SK-N-MC (cell line): ENCODE data around the gene CDHR5.

Experiments
- DNase-seq: peaks from one replicate; pipeline ENCODE4 v3.0.0-alpha.2; 2011; ENCODE audit warnings: low read depth, low spot score
- H3K27ac ChIP-seq: fragments of 200-600 bp; sonication (generic); 2 replicates; pipeline ENCODE4 v1.5.1; 2016; ENCODE audit warnings: mixed run types
- H3K36me3 ChIP-seq: fragments of 200-600 bp; sonication (generic); 2 replicates; pipeline ENCODE4 v1.6.1; 2017; ENCODE audit warnings: antibody characterized with exemption, low read length, mixed read lengths; ENCODE audit not compliant: insufficient read depth
- H3K4me3 ChIP-seq: fragments of 200-600 bp; sonication (generic); 2 replicates; pipeline ENCODE4 v1.5.1; 2016
- H3K9ac ChIP-seq: fragments of 200-600 bp; sonication (generic); 2 replicates; pipeline ENCODE4 v1.8.0; 2017; ENCODE audit warnings: mixed run types, mixed read lengths; ENCODE audit not compliant: insufficient read length
- H3K9me3 ChIP-seq: fragments of 200-600 bp; sonication (generic); 2 replicates; pipeline ENCODE4 v1.6.1; 2017; ENCODE audit warnings: low read depth, mild to moderate bottlenecking, antibody characterized with exemption, low read length, moderate library complexity, mixed read lengths
- EZH2 ChIP-seq: fragments of 200-600 bp; sonication (generic); IDR thresholded peaks from one replicate; pipeline ENCODE4 v1.6.1; 2017; ENCODE audit warnings: antibody characterized with exemption
- FOXP2 ChIP-seq: optimal IDR thresholded peaks from 2 replicates; pipeline ENCODE3; 2011; ENCODE audit warnings: mild to moderate bottlenecking, moderate library complexity; ENCODE audit not compliant: insufficient read depth; ENCODE audit errors: extremely low read length, control extremely low read depth
- POLR2AphosphoS5 ChIP-seq: IDR thresholded peaks from 2 replicates; pipeline ENCODE4 v1.6.1; 2012; ENCODE audit warnings: mild to moderate bottlenecking, low read depth, low read length, borderline replicate concordance

Gene CDHR5

GRCh38 chr11:616320-617198, 8.2 kb downstream of the CDHR5 start:
- no peak for TF ChIP-seq FOXP2
- TF ChIP-seq EZH2: no peak
- no peak for TF ChIP-seq POLR2AphosphoS5
- Histone ChIP-seq H3K27ac (no peak overlapping the region), H3K36me3 (peaks cover 8% of the 10 kb centered on the region; the same call in 1 of the 2 replicates), H3K4me3 (no peak overlapping the region), H3K9me3 (no peaks in the 10 kb centered on the region), H3K9ac (no peak overlapping the region)
- DNase-seq: no peak

- Histone ChIP-seq H3K9me3 (no peaks in the 10 kb centered on the region), H3K27ac (peak within 1 kb of the TSS; percentile 31; the same call in 1 of the 2 replicates), H3K9ac (peak within 1 kb of the TSS; percentile 65), H3K36me3 (peaks cover 16% of the 10 kb centered on the region; the same call in 1 of the 2 replicates), H3K4me3 (peak within 1 kb of the TSS; percentile 79)
- no peak for DNase-seq
- no peak for TF ChIP-seq EZH2
- TF ChIP-seq POLR2AphosphoS5: peak; percentile 58; the same call in 1 of the 2 replicates
Observed at GRCh38 chr11:615504-616319, 9.0 kb downstream of the CDHR5 start, which contains the start of gene IRF7. TSS of gene IRF7 (minus strand) at chr11:615950. CDS start at chr11:615364, 586 bp downstream.

DNA sequence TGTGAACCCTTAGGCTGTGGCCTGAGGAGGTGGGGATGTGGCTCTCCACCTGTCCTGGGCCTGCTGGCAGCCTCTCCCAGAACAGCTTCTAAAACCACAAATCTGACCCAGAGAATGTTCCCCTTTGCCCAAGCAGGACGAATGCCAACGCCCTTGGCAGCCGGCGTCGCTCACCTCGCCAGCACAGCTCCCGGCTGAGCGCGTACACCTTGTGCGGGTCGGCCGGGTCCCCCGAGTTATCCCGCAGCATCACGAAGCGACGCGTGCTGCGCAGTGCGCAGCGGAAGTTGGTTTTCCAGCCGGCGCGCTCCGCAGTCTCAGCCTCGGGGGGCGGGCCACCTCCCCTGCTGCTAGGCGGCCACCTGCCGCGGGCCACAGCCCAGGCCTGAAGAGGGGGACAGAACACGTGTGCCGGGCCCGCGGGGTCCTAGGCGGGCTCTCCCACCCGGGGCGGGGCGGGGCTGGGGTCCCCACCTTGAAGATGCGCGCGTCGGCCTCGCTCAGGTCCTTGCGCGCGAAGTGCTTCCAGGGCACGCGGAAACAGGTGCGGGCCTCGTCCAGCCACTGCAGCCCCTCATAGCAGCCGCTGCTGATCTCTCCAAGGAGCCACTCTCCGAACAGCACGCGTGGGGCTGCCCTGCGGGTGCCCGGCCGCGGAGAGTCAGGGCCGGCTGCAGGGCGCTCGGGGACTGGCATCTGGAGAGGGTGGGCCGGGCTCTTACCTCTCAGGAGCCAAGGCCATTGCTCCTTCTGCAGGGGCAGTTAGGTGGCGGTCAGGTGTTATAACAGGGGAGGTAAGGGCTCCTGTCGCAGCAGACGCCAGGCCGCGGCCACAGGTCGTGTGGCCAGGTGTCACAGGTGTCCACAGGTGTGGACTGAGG, 9.9 kb downstream of the CDHR5 start:
- peak overlapping the region; percentile 79 for H3K4me3 ChIP-seq
- no peaks in the 10 kb centered on the region for H3K9me3 ChIP-seq
- H3K9ac ChIP-seq: peak overlapping the region; percentile 65
- peaks cover 22% of the 10 kb centered on the region; the same call in 1 of the 2 replicates for H3K36me3 ChIP-seq
- TF ChIP-seq FOXP2 (no peak), EZH2 (no peak), POLR2AphosphoS5 (no peak)
- DNase-seq: no peak
- H3K27ac ChIP-seq: no peak overlapping the region

DNA sequence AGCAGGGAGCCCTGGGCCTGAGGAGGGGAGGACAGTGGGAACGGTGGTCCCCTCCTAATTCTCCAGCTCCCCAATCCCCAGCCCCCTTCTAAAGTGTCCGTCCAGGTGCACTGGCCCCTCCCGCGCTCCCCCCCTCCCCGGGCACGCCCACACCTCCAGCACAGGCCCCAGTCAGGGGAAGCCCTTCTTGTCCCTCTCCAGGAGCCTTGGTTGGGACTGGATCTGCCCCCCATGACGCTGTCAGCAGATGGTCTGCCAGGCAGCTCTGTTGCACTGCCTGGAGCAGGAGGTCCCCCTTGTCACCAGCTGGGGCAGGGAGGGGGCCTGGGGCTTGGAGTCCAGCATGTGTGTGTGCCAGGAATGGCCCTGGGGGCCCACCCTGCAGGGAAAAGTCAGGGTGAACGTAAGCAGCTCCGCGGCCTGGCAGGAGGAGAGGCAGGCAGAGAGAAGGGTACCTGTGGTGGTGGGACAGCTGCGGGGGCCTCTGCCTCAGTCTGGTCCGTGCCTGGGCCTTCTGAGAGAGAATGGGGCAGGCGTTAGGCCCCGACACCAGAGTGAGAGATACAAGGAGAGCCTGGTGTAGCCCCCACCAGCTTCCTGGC, 10.6 kb downstream of the CDHR5 start:
- Histone ChIP-seq H3K9ac (no peak overlapping the region), H3K36me3 (peaks cover 28% of the 10 kb centered on the region; the same call in 1 of the 2 replicates), H3K4me3 (no peak overlapping the region), H3K9me3 (no peaks in the 10 kb centered on the region), H3K27ac (no peak overlapping the region)
- TF ChIP-seq POLR2AphosphoS5: no peak
- TF ChIP-seq EZH2: no peak
- DNase-seq: no peak

DNA sequence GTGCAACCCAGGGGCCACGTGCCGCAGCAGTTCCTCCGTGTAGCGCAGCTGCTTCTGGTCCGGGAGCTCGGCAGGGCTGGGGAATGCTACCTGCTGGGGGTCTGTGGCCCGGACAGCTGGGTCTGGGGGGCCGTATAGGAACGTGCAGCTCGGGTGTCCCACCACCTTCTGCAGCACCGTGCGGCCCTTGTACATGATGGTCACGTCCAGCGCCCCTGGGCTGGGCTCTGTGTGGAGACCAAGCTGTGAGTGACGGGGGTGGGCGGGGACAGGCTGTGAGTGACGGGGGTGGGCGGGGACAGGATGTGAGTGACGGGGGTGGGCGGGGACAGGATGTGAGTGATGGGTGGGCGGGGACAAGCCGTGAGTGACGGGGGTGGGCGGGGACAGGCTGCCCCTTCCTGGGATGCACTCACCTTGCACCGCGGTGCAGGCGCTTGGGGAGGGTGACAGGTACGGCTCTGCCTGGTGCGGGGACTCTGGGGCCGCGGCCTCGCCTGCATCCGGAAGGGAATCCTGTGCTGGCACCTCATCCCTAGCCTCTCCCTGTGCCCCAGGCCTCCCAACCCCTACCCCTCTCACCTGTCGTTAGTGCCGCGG, 11.3 kb downstream of the CDHR5 start:
- Histone ChIP-seq H3K9ac (no peak overlapping the region), H3K36me3 (peaks cover 35% of the 10 kb centered on the region; the same call in 1 of the 2 replicates)

GRCh38 chr11:612961-613300, 11.8 kb downstream of the CDHR5 start:
- H3K9me3 ChIP-seq: no peaks in the 10 kb centered on the region
- peaks cover 40% of the 10 kb centered on the region; the same call in 1 of the 2 replicates for H3K36me3 ChIP-seq

More for the DNA sequence above, 11.3 kb downstream of the CDHR5 start:
- no peak for TF ChIP-seq FOXP2
- no peak for TF ChIP-seq EZH2
- no peak for TF ChIP-seq POLR2AphosphoS5
- Histone ChIP-seq H3K4me3 (no peak overlapping the region), H3K9me3 (no peaks in the 10 kb centered on the region), H3K27ac (no peak overlapping the region)
- DNase-seq: no peak

More at GRCh38 chr11:612961-613300, 11.8 kb downstream of the CDHR5 start:
- H3K4me3 ChIP-seq: no peak overlapping the region
- DNase-seq: no peak
- H3K9ac ChIP-seq: no peak overlapping the region
- TF ChIP-seq FOXP2: no peak
- no peak for TF ChIP-seq POLR2AphosphoS5
- TF ChIP-seq EZH2: no peak
- no peak overlapping the region for H3K27ac ChIP-seq
